ENCODE results near the gene LRP1B. TPM values are rescaled to one million over a fixed set of nuclear protein-coding genes. Genes with fewer than 3 reads are reported as not detected.

LRP1B gene
- total and polyA plus RNA-seq, 2 experiments from 2014 or later: not detected

GRCh38 chr2:140401056-140401455, 1729.8 kb downstream of the LRP1B start:
- Histone ChIP-seq H3K4me3 (no peak overlapping the region), H4K20me1 (ENCODE audit: insufficient read depth) (no peaks in the 10 kb centered on the region), H3K79me2 (ENCODE audit: insufficient read depth) (no peaks in the 10 kb centered on the region), H3K4me1 (ENCODE audit: insufficient read depth) (no peaks in the 10 kb centered on the region), H3K9ac (no peak overlapping the region), H3K4me2 (ENCODE audit: unreplicated experiment) (no peak overlapping the region), H3F3A (ENCODE audit: insufficient read depth) (no peaks in the 10 kb centered on the region), H2AFZ (no peak overlapping the region), H3K9me3 (ENCODE audit: low read depth) (no peaks in the 10 kb centered on the region), H3K27me3 (replicated peaks; ENCODE audit: insufficient read depth) (no peaks in the 10 kb centered on the region), H3K27ac (no peak overlapping the region), H3K36me3 (ENCODE audit: low read depth) (no peaks in the 10 kb centered on the region), H3K9me2 (ENCODE audit: insufficient read depth) (peaks cover 5% of the 10 kb centered on the region; the same call in 1 of the 2 replicates)
- TF ChIP-seq EZH2phosphoT487 (IDR thresholded peaks at IDR 0.05; ENCODE audit: insufficient read depth, low read depth): no peak
- no peak for DNase-seq
- 41 to 42% methylated on average over 2 of the region's 2 CpGs for WGBS, 2 experiments (ENCODE audit: low coverage in 1 of 2, low lambda C conversion rate in 2 of 2, missing lambda C conversion rate in 2 of 2)
- in situ Hi-C loops (cut with MboI): no loop called here

GRCh38 chr2:140392824-140393223, 1738.0 kb downstream of the LRP1B start:
- H3K9ac ChIP-seq: no peak overlapping the region
- no peaks in the 10 kb centered on the region for H3F3A ChIP-seq (ENCODE audit: insufficient read depth)
- no peak overlapping the region for H3K27ac ChIP-seq
- DNase-seq: peak; percentile 2
- no peaks in the 10 kb centered on the region for H3K9me2 ChIP-seq (ENCODE audit: insufficient read depth)
- no peaks in the 10 kb centered on the region for H3K9me3 ChIP-seq (ENCODE audit: low read depth)
- TF ChIP-seq EZH2phosphoT487 (IDR thresholded peaks at IDR 0.05; ENCODE audit: insufficient read depth, low read depth) (no peak), EZH2 (IDR thresholded peaks at IDR 0.05; ENCODE audit: insufficient read depth, poor library complexity, severe bottlenecking) (no peak)
- in situ Hi-C loops (cut with MboI): no loop called here
- H3K27me3 ChIP-seq (replicated peaks; ENCODE audit: insufficient read depth): no peaks in the 10 kb centered on the region
- H3K4me3 ChIP-seq: no peak overlapping the region
- no peak overlapping the region for H2AFZ ChIP-seq
- WGBS, 2 experiments (ENCODE audit: low coverage in 1 of 2, low lambda C conversion rate in 2 of 2, missing lambda C conversion rate in 2 of 2): 38 to 51% methylated on average over 2 of the region's 2 CpGs
- no peaks in the 10 kb centered on the region for H4K20me1 ChIP-seq (ENCODE audit: insufficient read depth)
- H3K36me3 ChIP-seq (ENCODE audit: low read depth): no peaks in the 10 kb centered on the region
- H3K4me1 ChIP-seq (ENCODE audit: insufficient read depth): no peaks in the 10 kb centered on the region
- H3K79me2 ChIP-seq (ENCODE audit: insufficient read depth): no peaks in the 10 kb centered on the region
- H3K4me2 ChIP-seq (ENCODE audit: unreplicated experiment): no peak overlapping the region

GRCh38 chr2:140384946-140385345, 1745.9 kb downstream of the LRP1B start:
- no peak overlapping the region for H3K4me3 ChIP-seq
- no peaks in the 10 kb centered on the region for H4K20me1 ChIP-seq (ENCODE audit: insufficient read depth)
- no peaks in the 10 kb centered on the region for H3K4me1 ChIP-seq (ENCODE audit: insufficient read depth)
- H3K79me2 ChIP-seq (ENCODE audit: insufficient read depth): no peaks in the 10 kb centered on the region
- H3K36me3 ChIP-seq (ENCODE audit: low read depth): no peaks in the 10 kb centered on the region
- WGBS, 2 experiments (ENCODE audit: low coverage in 1 of 2, low lambda C conversion rate in 2 of 2, missing lambda C conversion rate in 2 of 2): 71 to 79% methylated on average over 6 of the region's 6 CpGs
- H3K27me3 ChIP-seq (replicated peaks; ENCODE audit: insufficient read depth): no peaks in the 10 kb centered on the region
- no peaks in the 10 kb centered on the region for H3K9me3 ChIP-seq (ENCODE audit: low read depth)
- no peak overlapping the region for H3K27ac ChIP-seq
- DNase-seq: no peak
- H2AFZ ChIP-seq: no peak overlapping the region
- no peaks in the 10 kb centered on the region for H3K9me2 ChIP-seq (ENCODE audit: insufficient read depth)
- no peak for TF ChIP-seq EZH2phosphoT487 (IDR thresholded peaks at IDR 0.05; ENCODE audit: insufficient read depth, low read depth)
- TF ChIP-seq EZH2 (IDR thresholded peaks at IDR 0.05; ENCODE audit: insufficient read depth, poor library complexity, severe bottlenecking): no peak
- no peaks in the 10 kb centered on the region for H3F3A ChIP-seq (ENCODE audit: insufficient read depth)
- in situ Hi-C loops (cut with MboI): no loop called here
- H3K9ac ChIP-seq: no peak overlapping the region
- H3K4me2 ChIP-seq (ENCODE audit: unreplicated experiment): no peak overlapping the region

- Histone ChIP-seq H3K9me3 (ENCODE audit: low read depth) (no peaks in the 10 kb centered on the region), H3K4me3 (no peak overlapping the region), H3K36me3 (ENCODE audit: low read depth) (no peaks in the 10 kb centered on the region), H3K9me2 (ENCODE audit: insufficient read depth) (no peaks in the 10 kb centered on the region), H3K4me1 (ENCODE audit: insufficient read depth) (no peaks in the 10 kb centered on the region), H3K79me2 (ENCODE audit: insufficient read depth) (no peaks in the 10 kb centered on the region), H2AFZ (no peak overlapping the region), H3K27me3 (replicated peaks; ENCODE audit: insufficient read depth) (no peaks in the 10 kb centered on the region), H4K20me1 (ENCODE audit: insufficient read depth) (no peaks in the 10 kb centered on the region), H3K9ac (no peak overlapping the region), H3F3A (ENCODE audit: insufficient read depth) (no peaks in the 10 kb centered on the region), H3K4me2 (ENCODE audit: unreplicated experiment) (no peak overlapping the region), H3K27ac (no peak overlapping the region)
- TF ChIP-seq EZH2 (IDR thresholded peaks at IDR 0.05; ENCODE audit: insufficient read depth, poor library complexity, severe bottlenecking) (no peak), EZH2phosphoT487 (IDR thresholded peaks at IDR 0.05; ENCODE audit: insufficient read depth, low read depth) (no peak)
- WGBS, 2 experiments (ENCODE audit: low coverage in 1 of 2, low lambda C conversion rate in 2 of 2, missing lambda C conversion rate in 2 of 2): 64 to 66% methylated on average over 4 of the region's 4 CpGs
- in situ Hi-C loops (cut with MboI): no loop called here
- no peak for DNase-seq
These were observed 1747.0 kb downstream of the LRP1B start for GRCh38 chr2:140383781-140384180.

- H3K9ac ChIP-seq: no peak overlapping the region
- H3K4me1 ChIP-seq (ENCODE audit: insufficient read depth): no peaks in the 10 kb centered on the region
- H3K4me3 ChIP-seq: no peak overlapping the region
- H3K79me2 ChIP-seq (ENCODE audit: insufficient read depth): no peaks in the 10 kb centered on the region
- in situ Hi-C loops (cut with MboI): no loop called here
- no peak overlapping the region for H3K27ac ChIP-seq
- WGBS, 2 experiments (ENCODE audit: low coverage in 1 of 2, low lambda C conversion rate in 2 of 2, missing lambda C conversion rate in 2 of 2): 58 to 65% methylated on average over 5 of the region's 5 CpGs
- TF ChIP-seq EZH2 (IDR thresholded peaks at IDR 0.05; ENCODE audit: insufficient read depth, poor library complexity, severe bottlenecking) (no peak), EZH2phosphoT487 (IDR thresholded peaks at IDR 0.05; ENCODE audit: insufficient read depth, low read depth) (no peak)
- no peaks in the 10 kb centered on the region for H3K36me3 ChIP-seq (ENCODE audit: low read depth)
- H3K4me2 ChIP-seq (ENCODE audit: unreplicated experiment): no peak overlapping the region
- peaks cover 4% of the 10 kb centered on the region; the same call in 1 of the 2 replicates for H3K27me3 ChIP-seq (replicated peaks; ENCODE audit: insufficient read depth)
- H2AFZ ChIP-seq: no peak overlapping the region
- DNase-seq: no peak
- no peaks in the 10 kb centered on the region for H4K20me1 ChIP-seq (ENCODE audit: insufficient read depth)
- no peaks in the 10 kb centered on the region for H3F3A ChIP-seq (ENCODE audit: insufficient read depth)
- H3K9me2 ChIP-seq (ENCODE audit: insufficient read depth): no peaks in the 10 kb centered on the region
- H3K9me3 ChIP-seq (ENCODE audit: low read depth): no peaks in the 10 kb centered on the region
These were observed 1754.1 kb downstream of the LRP1B start for GRCh38 chr2:140376686-140377085.
